AG04450 (cell line): ENCODE results near the gene KCNK17. TPM values are rescaled to one million over a fixed set of nuclear protein-coding genes. Genes with fewer than 3 reads are reported as not detected.

Experiments used
- CTCF ChIA-PET: fragments of 300-600, 350-600 bp; formaldehyde crosslinking; extraction: SDS; loops from one replicate; lab custom pipeline; 2022; ENCODE audit warnings: antibody characterized with exemption, inconsistent platforms; lab: Charles Lee
- POLR2A ChIA-PET: fragments of 350-600 bp; formaldehyde crosslinking; extraction: SDS; loops from one replicate; lab custom pipeline; 2021; ENCODE audit warnings: antibody characterized with exemption, inconsistent platforms; lab: Yijun Ruan, JAX
- DNase-seq: peaks from one replicate; pipeline ENCODE4 v3.0.0-alpha.2; 2011; ENCODE audit warnings: low read depth, low spot score
- H3K27ac ChIP-seq: one replicate; pipeline ENCODE4 v1.5.1; 2012; ENCODE audit warnings: low read depth, low read length, control low read depth
- H3K27me3 ChIP-seq: one replicate; pipeline ENCODE4 v1.6.0; 2012; ENCODE audit warnings: low read length; ENCODE audit not compliant: control insufficient read depth, insufficient read depth
- H3K4me3 ChIP-seq: 2 replicates; pipeline ENCODE4 v1.5.1; 2011; ENCODE audit warnings: mild to moderate bottlenecking, low read depth, low read length, control low read depth
- H3K9me3 ChIP-seq: 2 replicates; pipeline ENCODE4 v1.5.1; 2012; ENCODE audit warnings: low read length; ENCODE audit not compliant: control insufficient read depth, insufficient read depth
- CTCF ChIP-seq: IDR thresholded peaks from 2 replicates; pipeline ENCODE4 v1.5.1; 2011; ENCODE audit warnings: low read depth, low read length, control low read depth, inconsistent platforms
- polyA plus RNA-seq: library from polyadenylated mRNA; depleted of rRNA; stranded (reverse); fragments of >200 nt; gene quantifications from 2 replicates; pipeline ENCODE4 v1.2.3, GENCODE V29; 2011

Gene KCNK17
- polyA plus RNA-seq, 1 experiment, result not detected

- POLR2A ChIA-PET, result no interaction called here
- no peak for TF ChIP-seq CTCF
- no peaks in the 10 kb centered on the region for H3K27me3 ChIP-seq
- CTCF ChIA-PET, result no interaction called here
- H3K27ac ChIP-seq, result no peak overlapping the region
- H3K9me3 ChIP-seq, result no peaks in the 10 kb centered on the region
- DNase-seq, result no peak
- no peak overlapping the region for H3K4me3 ChIP-seq
Observed at GRCh38 chr6:39268171-39268570, 46.0 kb downstream of the KCNK17 start.

DNA sequence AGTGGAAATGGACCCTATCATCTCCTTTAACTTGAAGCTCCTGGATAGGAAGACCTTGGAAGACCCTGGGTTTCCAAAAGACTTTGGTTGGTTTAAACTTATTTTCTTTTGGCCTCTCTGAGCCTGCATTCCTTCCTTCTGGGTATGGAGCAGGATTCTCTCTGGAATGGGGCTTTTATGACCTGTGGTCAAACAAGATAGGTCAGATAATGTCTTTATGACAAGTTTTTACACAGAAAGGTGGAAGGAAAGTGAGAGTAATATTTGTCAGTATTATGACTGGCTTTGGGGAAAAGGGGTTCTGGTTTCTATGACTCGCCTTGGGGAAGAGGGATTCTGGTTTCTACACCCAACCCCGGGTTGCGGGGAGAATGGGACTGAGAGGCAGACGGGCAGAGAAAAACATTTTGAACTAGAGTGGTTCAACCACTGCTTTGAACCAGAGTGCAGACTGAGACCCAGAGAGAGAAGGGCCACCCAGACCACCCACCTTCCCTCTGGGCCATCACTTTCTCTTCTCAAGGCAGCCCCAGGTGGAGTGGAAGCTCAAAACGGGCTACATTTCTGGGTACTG, 47.4 kb downstream of the KCNK17 start:
- TF ChIP-seq CTCF, result no peak
- DNase-seq, result no peak
- H3K4me3 ChIP-seq, result no peak overlapping the region
- ChIA-PET POLR2A (no interaction called here), CTCF (no interaction called here)
- H3K9me3 ChIP-seq, result no peaks in the 10 kb centered on the region
- no peak overlapping the region for H3K27ac ChIP-seq
- H3K27me3 ChIP-seq, result no peaks in the 10 kb centered on the region

- H3K9me3 ChIP-seq, result no peaks in the 10 kb centered on the region
- DNase-seq, result no peak
- ChIA-PET CTCF (no interaction called here), POLR2A (no interaction called here)
- H3K4me3 ChIP-seq, result no peak overlapping the region
- TF ChIP-seq CTCF, result no peak
- no peak overlapping the region for H3K27ac ChIP-seq
- H3K27me3 ChIP-seq, result no peaks in the 10 kb centered on the region
Observed at GRCh38 chr6:39266375-39266774, 47.8 kb downstream of the KCNK17 start.

DNA sequence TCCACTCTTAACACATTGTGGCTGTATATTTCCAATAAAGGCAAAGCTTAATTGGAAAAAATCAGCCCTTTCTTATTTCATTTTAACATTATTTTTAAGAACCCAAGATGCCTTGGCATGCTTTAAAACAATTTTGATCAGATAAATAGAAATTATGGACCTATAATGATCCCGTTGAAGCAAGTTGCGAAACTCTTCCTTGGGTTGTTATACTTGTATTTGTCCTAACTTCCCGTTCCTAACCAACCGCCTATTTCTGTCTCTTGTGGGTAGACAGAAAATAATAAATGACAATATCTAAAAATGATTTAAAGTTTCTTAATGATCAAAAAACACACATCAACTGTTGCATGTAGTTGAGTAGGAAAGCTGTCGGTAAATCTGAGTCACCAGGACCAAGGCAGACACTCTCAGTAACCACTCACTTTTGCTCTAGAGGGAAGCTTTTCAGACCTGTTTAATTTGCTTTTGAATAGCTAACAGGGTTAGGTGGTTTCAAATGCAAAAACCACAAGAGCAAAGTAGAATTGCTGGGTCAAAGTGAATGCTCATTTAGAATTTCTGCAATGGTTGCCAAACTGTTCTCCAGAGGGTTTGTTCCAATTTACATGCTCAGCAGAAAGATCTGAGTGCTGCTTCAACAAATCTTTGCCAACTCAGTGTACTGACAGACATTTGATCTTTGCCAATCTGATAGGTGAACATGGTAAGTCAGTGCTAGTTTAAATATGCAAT, 50.7 kb downstream of the KCNK17 start:
- no peak overlapping the region for H3K27ac ChIP-seq
- no peak for TF ChIP-seq CTCF
- ChIA-PET POLR2A (no interaction called here), CTCF (no interaction called here)
- no peak overlapping the region for H3K4me3 ChIP-seq
- H3K27me3 ChIP-seq, result no peaks in the 10 kb centered on the region
- DNase-seq, result no peak
- H3K9me3 ChIP-seq, result no peaks in the 10 kb centered on the region

DNA sequence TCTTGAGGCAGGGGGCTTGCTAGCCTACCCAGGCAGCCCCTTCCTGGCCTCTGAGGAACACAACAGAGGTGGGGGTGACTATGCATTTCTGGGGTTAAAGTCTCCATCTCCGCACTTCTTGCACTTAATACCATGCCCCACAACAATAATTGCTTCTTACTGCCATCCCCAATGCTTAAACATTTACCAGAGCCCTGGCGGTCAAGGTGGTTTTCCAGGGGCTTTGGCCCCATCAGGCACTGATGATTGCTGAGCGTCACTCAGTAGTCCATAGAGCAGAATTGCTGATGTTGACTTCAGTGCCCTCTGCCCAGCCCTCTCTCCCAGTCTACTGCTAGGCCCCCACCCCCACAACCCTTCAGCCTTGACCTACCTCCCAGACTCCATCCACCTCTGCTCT, 52.5 kb downstream of the KCNK17 start:
- Histone ChIP-seq H3K4me3 (no peak overlapping the region), H3K27ac (no peak overlapping the region), H3K27me3 (no peaks in the 10 kb centered on the region), H3K9me3 (no peaks in the 10 kb centered on the region)
- POLR2A ChIA-PET, result no interaction called here
- CTCF ChIA-PET, result no interaction called here
- DNase-seq, result no peak
- TF ChIP-seq CTCF, result no peak
